ENCODE data around the gene HSD3B1. TPM values are rescaled to one million over a fixed set of nuclear protein-coding genes. Genes with fewer than 3 reads are reported as not detected.

Gene HSD3B1
- total RNA-seq, 1 experiment from 2014 or later: not detected

GRCh38 chr1:119537966-119538365 lies 31.0 kb downstream of the HSD3B1 start:
- Histone ChIP-seq H3K4me1 (ENCODE audit: low read length) (no peaks in the 10 kb centered on the region), H3K79me2 (ENCODE audit: low read length) (no peaks in the 10 kb centered on the region), H4K20me1 (ENCODE audit: insufficient read depth, low read depth, low read length) (no peaks in the 10 kb centered on the region), H3K4me2 (ENCODE audit: low read depth, low read length, poor library complexity, severe bottlenecking) (no peak overlapping the region), H3K9ac (ENCODE audit: low read length) (no peak overlapping the region), H2AFZ (ENCODE audit: low read length) (no peak overlapping the region), H3K27ac (ENCODE audit: low read length) (no peak overlapping the region), H3K36me3 (ENCODE audit: insufficient read depth, low read length) (no peaks in the 10 kb centered on the region), H3K4me3 (ENCODE audit: low read length) (no peak overlapping the region), H3K27me3 (ENCODE audit: low read length) (no peaks in the 10 kb centered on the region), H3K9me2 (replicated peaks; ENCODE audit: insufficient read depth, low read length) (no peaks in the 10 kb centered on the region), H3K9me3 (ENCODE audit: low read length) (no peaks in the 10 kb centered on the region)
- DNase-seq: no peak

GRCh38 chr1:119539636-119540035 lies 32.6 kb downstream of the HSD3B1 start:
- Histone ChIP-seq H4K20me1 (ENCODE audit: insufficient read depth, low read depth, low read length) (no peaks in the 10 kb centered on the region), H3K27me3 (ENCODE audit: low read length) (no peaks in the 10 kb centered on the region), H3K9me3 (ENCODE audit: low read length) (no peaks in the 10 kb centered on the region), H3K9ac (ENCODE audit: low read length) (no peak overlapping the region), H3K4me3 (ENCODE audit: low read length) (no peak overlapping the region), H3K4me2 (ENCODE audit: low read depth, low read length, poor library complexity, severe bottlenecking) (no peak overlapping the region), H3K36me3 (ENCODE audit: insufficient read depth, low read length) (no peaks in the 10 kb centered on the region), H2AFZ (ENCODE audit: low read length) (no peak overlapping the region), H3K4me1 (ENCODE audit: low read length) (no peaks in the 10 kb centered on the region), H3K9me2 (replicated peaks; ENCODE audit: insufficient read depth, low read length) (no peaks in the 10 kb centered on the region), H3K27ac (ENCODE audit: low read length) (no peak overlapping the region), H3K79me2 (ENCODE audit: low read length) (no peaks in the 10 kb centered on the region)
- DNase-seq: no peak

GRCh38 chr1:119541389-119541788 lies 34.4 kb downstream of the HSD3B1 start:
- no peak overlapping the region for H3K27ac ChIP-seq (ENCODE audit: low read length)
- no peaks in the 10 kb centered on the region for H3K27me3 ChIP-seq (ENCODE audit: low read length)
- H3K9me2 ChIP-seq (replicated peaks; ENCODE audit: insufficient read depth, low read length): no peaks in the 10 kb centered on the region
- H3K4me2 ChIP-seq (ENCODE audit: low read depth, low read length, poor library complexity, severe bottlenecking): no peak overlapping the region
- no peak overlapping the region for H3K9ac ChIP-seq (ENCODE audit: low read length)
- H3K4me1 ChIP-seq (ENCODE audit: low read length): no peaks in the 10 kb centered on the region
- H3K9me3 ChIP-seq (ENCODE audit: low read length): no peaks in the 10 kb centered on the region
- no peaks in the 10 kb centered on the region for H3K36me3 ChIP-seq (ENCODE audit: insufficient read depth, low read length)
- no peaks in the 10 kb centered on the region for H3K79me2 ChIP-seq (ENCODE audit: low read length)
- H4K20me1 ChIP-seq (ENCODE audit: insufficient read depth, low read depth, low read length): no peaks in the 10 kb centered on the region
- H2AFZ ChIP-seq (ENCODE audit: low read length): no peak overlapping the region
- no peak overlapping the region for H3K4me3 ChIP-seq (ENCODE audit: low read length)
- no peak for DNase-seq

- H3K4me1 ChIP-seq (ENCODE audit: low read length): no peaks in the 10 kb centered on the region
- H2AFZ ChIP-seq (ENCODE audit: low read length): no peak overlapping the region
- no peak overlapping the region for H3K4me2 ChIP-seq (ENCODE audit: low read depth, low read length, poor library complexity, severe bottlenecking)
- no peaks in the 10 kb centered on the region for H3K9me2 ChIP-seq (replicated peaks; ENCODE audit: insufficient read depth, low read length)
- H3K4me3 ChIP-seq (ENCODE audit: low read length): no peak overlapping the region
- no peak overlapping the region for H3K27ac ChIP-seq (ENCODE audit: low read length)
- no peaks in the 10 kb centered on the region for H3K9me3 ChIP-seq (ENCODE audit: low read length)
- no peak overlapping the region for H3K9ac ChIP-seq (ENCODE audit: low read length)
- DNase-seq: no peak
- no peaks in the 10 kb centered on the region for H3K27me3 ChIP-seq (ENCODE audit: low read length)
- no peaks in the 10 kb centered on the region for H3K36me3 ChIP-seq (ENCODE audit: insufficient read depth, low read length)
- H3K79me2 ChIP-seq (ENCODE audit: low read length): no peaks in the 10 kb centered on the region
- no peaks in the 10 kb centered on the region for H4K20me1 ChIP-seq (ENCODE audit: insufficient read depth, low read depth, low read length)
Observed at GRCh38 chr1:119542492-119542946, 35.5 kb downstream of the HSD3B1 start.

- H2AFZ ChIP-seq (ENCODE audit: low read length): no peak overlapping the region
- H3K4me3 ChIP-seq (ENCODE audit: low read length): no peak overlapping the region
- H3K27ac ChIP-seq (ENCODE audit: low read length): no peak overlapping the region
- H3K4me1 ChIP-seq (ENCODE audit: low read length): no peaks in the 10 kb centered on the region
- H3K4me2 ChIP-seq (ENCODE audit: low read depth, low read length, poor library complexity, severe bottlenecking): no peak overlapping the region
- no peaks in the 10 kb centered on the region for H3K9me2 ChIP-seq (replicated peaks; ENCODE audit: insufficient read depth, low read length)
- no peaks in the 10 kb centered on the region for H3K36me3 ChIP-seq (ENCODE audit: insufficient read depth, low read length)
- H3K9ac ChIP-seq (ENCODE audit: low read length): no peak overlapping the region
- H3K27me3 ChIP-seq (ENCODE audit: low read length): no peaks in the 10 kb centered on the region
- H3K79me2 ChIP-seq (ENCODE audit: low read length): no peaks in the 10 kb centered on the region
- no peaks in the 10 kb centered on the region for H4K20me1 ChIP-seq (ENCODE audit: insufficient read depth, low read depth, low read length)
- H3K9me3 ChIP-seq (ENCODE audit: low read length): no peaks in the 10 kb centered on the region
- peak; percentile 56 for DNase-seq
Observed at GRCh38 chr1:119544165-119544762, 37.3 kb downstream of the HSD3B1 start.

GRCh38 chr1:119546641-119547040 lies 39.6 kb downstream of the HSD3B1 start:
- no peaks in the 10 kb centered on the region for H3K9me2 ChIP-seq (replicated peaks; ENCODE audit: insufficient read depth, low read length)
- H3K27me3 ChIP-seq (ENCODE audit: low read length): no peaks in the 10 kb centered on the region
- H3K27ac ChIP-seq (ENCODE audit: low read length): no peak overlapping the region
- no peaks in the 10 kb centered on the region for H4K20me1 ChIP-seq (ENCODE audit: insufficient read depth, low read depth, low read length)
- no peaks in the 10 kb centered on the region for H3K36me3 ChIP-seq (ENCODE audit: insufficient read depth, low read length)
- no peaks in the 10 kb centered on the region for H3K79me2 ChIP-seq (ENCODE audit: low read length)
- H3K4me2 ChIP-seq (ENCODE audit: low read depth, low read length, poor library complexity, severe bottlenecking): no peak overlapping the region
- no peak overlapping the region for H3K9ac ChIP-seq (ENCODE audit: low read length)
- no peak for DNase-seq
- no peak overlapping the region for H3K4me3 ChIP-seq (ENCODE audit: low read length)
- H2AFZ ChIP-seq (ENCODE audit: low read length): no peak overlapping the region
- no peaks in the 10 kb centered on the region for H3K9me3 ChIP-seq (ENCODE audit: low read length)
- H3K4me1 ChIP-seq (ENCODE audit: low read length): no peaks in the 10 kb centered on the region

GRCh38 chr1:119547306-119547705 lies 40.3 kb downstream of the HSD3B1 start:
- H3K9ac ChIP-seq (ENCODE audit: low read length): no peak overlapping the region
- no peaks in the 10 kb centered on the region for H3K79me2 ChIP-seq (ENCODE audit: low read length)
- H2AFZ ChIP-seq (ENCODE audit: low read length): no peak overlapping the region
- H4K20me1 ChIP-seq (ENCODE audit: insufficient read depth, low read depth, low read length): no peaks in the 10 kb centered on the region
- no peak overlapping the region for H3K4me3 ChIP-seq (ENCODE audit: low read length)
- no peaks in the 10 kb centered on the region for H3K4me1 ChIP-seq (ENCODE audit: low read length)
- DNase-seq: no peak
- H3K36me3 ChIP-seq (ENCODE audit: insufficient read depth, low read length): no peaks in the 10 kb centered on the region
- H3K9me2 ChIP-seq (replicated peaks; ENCODE audit: insufficient read depth, low read length): no peaks in the 10 kb centered on the region
- H3K4me2 ChIP-seq (ENCODE audit: low read depth, low read length, poor library complexity, severe bottlenecking): no peak overlapping the region
- no peaks in the 10 kb centered on the region for H3K27me3 ChIP-seq (ENCODE audit: low read length)
- H3K27ac ChIP-seq (ENCODE audit: low read length): no peak overlapping the region
- no peaks in the 10 kb centered on the region for H3K9me3 ChIP-seq (ENCODE audit: low read length)

GRCh38 chr1:119547805-119548204 lies 40.8 kb downstream of the HSD3B1 start:
- H3K36me3 ChIP-seq (ENCODE audit: insufficient read depth, low read length): no peaks in the 10 kb centered on the region
- no peak for DNase-seq
- no peaks in the 10 kb centered on the region for H3K4me1 ChIP-seq (ENCODE audit: low read length)
- H3K9me2 ChIP-seq (replicated peaks; ENCODE audit: insufficient read depth, low read length): no peaks in the 10 kb centered on the region
- H2AFZ ChIP-seq (ENCODE audit: low read length): no peak overlapping the region
- no peak overlapping the region for H3K4me2 ChIP-seq (ENCODE audit: low read depth, low read length, poor library complexity, severe bottlenecking)
- H3K9ac ChIP-seq (ENCODE audit: low read length): no peak overlapping the region
- no peaks in the 10 kb centered on the region for H4K20me1 ChIP-seq (ENCODE audit: insufficient read depth, low read depth, low read length)
- H3K9me3 ChIP-seq (ENCODE audit: low read length): no peaks in the 10 kb centered on the region
- no peaks in the 10 kb centered on the region for H3K79me2 ChIP-seq (ENCODE audit: low read length)
- H3K4me3 ChIP-seq (ENCODE audit: low read length): no peak overlapping the region
- no peaks in the 10 kb centered on the region for H3K27me3 ChIP-seq (ENCODE audit: low read length)
- H3K27ac ChIP-seq (ENCODE audit: low read length): no peak overlapping the region
